Activated B cell treated with CpG ODN at 0.5 μM for 24 hours (primary cell): ENCODE data around the gene ABCG1. TPM values are rescaled to one million over a fixed set of nuclear protein-coding genes. Genes with fewer than 3 reads are reported as not detected.

ENCODE experiments used
- ATAC-seq: fragments of 200-7000 bp; cut with Tn5 transposase; one replicate; pipeline ENCODE4 v1.10.0; 2021; ENCODE audit warnings: low read depth, mild to moderate bottlenecking, moderate library complexity
- CTCF ChIA-PET: fragments of 350-600 bp; sonication (Branson Sonifier 250); formaldehyde crosslinking; loops from one replicate; lab custom pipeline; 2021; ENCODE audit warnings: antibody characterized with exemption; lab: Charles Lee
- POLR2A ChIA-PET: fragments of 350-600 bp; sonication (Branson Sonifier 250); formaldehyde crosslinking; loops from one replicate; lab custom pipeline; 2021; ENCODE audit warnings: antibody characterized with exemption; lab: Charles Lee
- DNase-seq: peaks from one replicate; pipeline ENCODE4 v3.0.0; 2022
- H3K27ac Mint-ChIP-seq: one replicate; pipeline ENCODE4 v1.8.0; 2020; ENCODE audit warnings: mixed read lengths
- H3K27me3 Mint-ChIP-seq: one replicate; pipeline ENCODE4 v1.8.0; 2021; ENCODE audit warnings: mixed read lengths
- H3K36me3 Mint-ChIP-seq: one replicate; pipeline ENCODE4 v1.8.0; 2021; ENCODE audit warnings: low read depth, mixed read lengths
- H3K4me1 Mint-ChIP-seq: one replicate; pipeline ENCODE4 v1.8.0; 2021; ENCODE audit warnings: mixed read lengths
- H3K4me3 Mint-ChIP-seq: one replicate; pipeline ENCODE4 v1.8.0; 2020; ENCODE audit warnings: mild to moderate bottlenecking, mixed read lengths
- H3K9me3 Mint-ChIP-seq: one replicate; pipeline ENCODE4 v1.8.0; 2020; ENCODE audit warnings: mixed read lengths
- intact Hi-C: fragments of 100-400 bp; cut with micrococcal nuclease; formaldehyde crosslinking; loops from one replicate; pipeline ENCODE4 v1.15.1; 2024
- total RNA-seq: library from RNA; stranded (reverse); gene quantifications from 2 replicates; pipeline ENCODE4 v1.2.3, GENCODE V29; 2022
- TF ChIP-seq, protein P1 (sequence below): fragments of 200-600 bp; IDR thresholded peaks from one replicate; pipeline ENCODE4 v1.8.0; 2022; ENCODE audit warnings: antibody characterized with exemption, mild to moderate bottlenecking

ABCG1 gene
- total RNA-seq, 1 donor from 2014 or later, result 3.4 TPM

DNA sequence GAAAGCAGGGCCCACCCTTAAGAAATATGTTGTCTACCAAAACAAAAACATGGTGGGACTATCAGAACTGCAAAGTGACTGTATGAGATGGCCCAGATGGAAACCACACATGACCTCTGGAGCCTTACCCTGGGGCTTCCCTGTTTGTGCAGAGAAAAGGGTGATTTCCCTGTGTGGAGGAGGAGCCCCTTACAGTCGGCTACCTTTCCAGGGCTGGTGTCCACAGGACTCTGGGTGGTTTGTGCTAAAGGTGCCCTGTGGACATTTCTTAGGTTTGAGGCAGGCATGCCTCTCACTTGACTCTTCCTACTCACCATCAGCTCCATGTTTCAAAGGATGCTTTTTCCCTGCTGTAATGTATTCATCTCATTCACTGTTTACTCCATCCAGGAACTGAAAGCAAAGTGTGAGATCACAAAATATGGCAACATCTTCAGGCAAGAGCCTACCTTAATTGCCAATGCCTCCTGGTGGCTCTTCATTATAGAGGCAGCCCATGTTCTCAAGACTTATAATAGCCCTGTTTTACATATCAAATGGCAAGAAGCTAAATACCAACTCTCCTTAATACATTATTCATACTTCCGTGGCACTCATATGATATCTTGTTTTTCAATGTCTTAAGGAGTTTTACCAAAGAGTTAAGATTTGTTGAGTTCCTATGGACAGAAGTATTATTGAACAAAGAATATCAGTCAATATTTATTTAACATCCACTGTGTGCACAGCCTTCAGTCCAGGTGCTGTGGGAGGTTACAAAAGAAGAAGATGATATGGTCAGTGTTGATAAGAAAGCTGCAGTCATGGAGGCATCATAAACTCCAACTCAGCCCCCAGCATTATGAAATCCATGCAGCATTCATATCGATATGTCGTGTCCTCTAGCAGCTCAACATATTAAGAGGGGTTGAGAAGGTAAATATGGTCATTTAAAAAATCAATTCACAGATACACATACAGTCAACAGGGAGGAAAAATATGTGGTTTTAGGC, 111.7 kb downstream of the ABCG1 start:
- H3K27ac Mint-ChIP-seq, result no peak overlapping the region
- no peaks in the 10 kb centered on the region for H3K4me1 Mint-ChIP-seq
- CTCF ChIA-PET, result interaction anchor here (0.9 kb wide), 1 partner anchor 20 kb away, joined by 3 read pairs; no protein-coding TSS in a partner anchor
- ATAC-seq, result no peak
- TF ChIP-seq, protein P1, sequence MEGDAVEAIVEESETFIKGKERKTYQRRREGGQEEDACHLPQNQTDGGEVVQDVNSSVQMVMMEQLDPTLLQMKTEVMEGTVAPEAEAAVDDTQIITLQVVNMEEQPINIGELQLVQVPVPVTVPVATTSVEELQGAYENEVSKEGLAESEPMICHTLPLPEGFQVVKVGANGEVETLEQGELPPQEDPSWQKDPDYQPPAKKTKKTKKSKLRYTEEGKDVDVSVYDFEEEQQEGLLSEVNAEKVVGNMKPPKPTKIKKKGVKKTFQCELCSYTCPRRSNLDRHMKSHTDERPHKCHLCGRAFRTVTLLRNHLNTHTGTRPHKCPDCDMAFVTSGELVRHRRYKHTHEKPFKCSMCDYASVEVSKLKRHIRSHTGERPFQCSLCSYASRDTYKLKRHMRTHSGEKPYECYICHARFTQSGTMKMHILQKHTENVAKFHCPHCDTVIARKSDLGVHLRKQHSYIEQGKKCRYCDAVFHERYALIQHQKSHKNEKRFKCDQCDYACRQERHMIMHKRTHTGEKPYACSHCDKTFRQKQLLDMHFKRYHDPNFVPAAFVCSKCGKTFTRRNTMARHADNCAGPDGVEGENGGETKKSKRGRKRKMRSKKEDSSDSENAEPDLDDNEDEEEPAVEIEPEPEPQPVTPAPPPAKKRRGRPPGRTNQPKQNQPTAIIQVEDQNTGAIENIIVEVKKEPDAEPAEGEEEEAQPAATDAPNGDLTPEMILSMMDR, result no peak
- H3K9me3 Mint-ChIP-seq, result peaks cover 21% of the 10 kb centered on the region
- H3K4me3 Mint-ChIP-seq, result no peak overlapping the region
- H3K36me3 Mint-ChIP-seq, result peaks cover 2% of the 10 kb centered on the region
- DNase-seq, result no peak
- peaks cover 14% of the 10 kb centered on the region for H3K27me3 Mint-ChIP-seq
- POLR2A ChIA-PET, result no interaction called here
- intact Hi-C loops, result loop anchor here (10.0 kb wide), 1 partner anchor 484 kb away; no protein-coding TSS in a partner anchor

DNA sequence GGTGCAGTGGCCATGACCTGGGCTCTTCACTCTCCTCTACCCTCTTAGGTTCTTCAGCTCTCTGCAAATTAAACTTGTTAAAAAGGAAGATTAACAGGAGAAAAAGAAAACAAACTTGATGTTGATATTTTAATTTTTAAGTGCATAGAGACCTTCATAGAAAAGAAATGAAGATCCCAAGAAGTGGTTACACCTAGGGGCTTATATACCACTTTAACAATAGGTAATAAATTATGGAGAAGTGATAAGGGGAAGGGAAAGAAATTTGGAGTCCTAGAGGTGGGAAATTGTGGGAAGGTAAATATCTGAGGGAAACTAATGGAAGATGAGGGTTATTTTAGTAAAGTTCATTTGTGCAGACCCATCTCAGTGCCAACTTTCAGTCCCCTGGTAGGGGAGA, 112.7 kb downstream of the ABCG1 start:
- ChIA-PET CTCF (no interaction called here), POLR2A (no interaction called here)
- Mint-ChIP-seq H3K27me3 (peaks cover 14% of the 10 kb centered on the region), H3K9me3 (peaks cover 21% of the 10 kb centered on the region), H3K27ac (no peak overlapping the region), H3K4me1 (no peaks in the 10 kb centered on the region), H3K4me3 (no peak overlapping the region), H3K36me3 (peaks cover 2% of the 10 kb centered on the region)
- ATAC-seq (no peak), DNase-seq (no peak)
- TF ChIP-seq, protein P1, result no peak
- intact Hi-C loops, result loop anchor here (10.0 kb wide), 1 partner anchor 483 kb away; no protein-coding TSS in a partner anchor

DNA sequence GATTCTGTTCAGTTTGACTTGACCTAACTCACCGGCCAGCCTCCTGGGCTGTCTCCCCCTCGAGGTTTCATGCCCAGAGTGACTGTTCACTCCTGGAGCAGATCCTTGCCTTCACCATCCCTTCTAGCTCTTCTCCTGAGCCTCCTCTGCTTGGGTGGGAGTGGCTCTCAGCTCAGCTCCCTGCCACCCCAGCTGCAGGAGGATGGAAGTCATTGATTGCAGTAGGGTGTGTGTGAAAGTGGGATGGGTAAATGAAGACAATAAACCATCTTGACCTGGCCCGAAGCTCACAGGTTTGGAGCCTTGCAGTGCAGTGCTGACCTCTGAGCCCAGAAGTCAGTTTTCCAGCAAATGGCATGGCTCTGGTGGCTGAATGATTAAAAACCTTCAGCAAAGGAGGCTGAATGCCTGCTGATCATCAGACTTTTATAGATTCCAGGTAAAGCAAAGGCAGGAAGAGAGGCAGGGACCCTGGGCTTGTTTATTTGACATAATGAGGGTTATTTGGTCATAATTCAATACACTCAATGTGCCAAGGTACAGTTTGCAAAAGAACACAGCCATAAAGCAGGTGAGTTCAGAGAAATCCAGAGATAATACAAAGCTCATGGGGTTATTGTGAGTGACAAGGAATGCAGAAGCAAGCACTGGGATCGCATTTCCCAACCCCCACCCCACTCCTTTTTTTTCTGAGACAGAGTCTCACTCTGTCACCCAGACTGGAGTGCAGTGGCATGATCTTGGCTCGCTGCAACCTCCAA, 113.8 kb downstream of the ABCG1 start:
- no peak for DNase-seq
- Mint-ChIP-seq H3K27me3 (peaks cover 22% of the 10 kb centered on the region), H3K36me3 (peaks cover 2% of the 10 kb centered on the region), H3K4me3 (no peak overlapping the region), H3K9me3 (peaks cover 21% of the 10 kb centered on the region), H3K4me1 (peaks cover 3% of the 10 kb centered on the region), H3K27ac (no peak overlapping the region)
- ChIA-PET CTCF (no interaction called here), POLR2A (no interaction called here)
- TF ChIP-seq, protein P1, result no peak
- intact Hi-C loops, result loop anchor here (10.0 kb wide), 1 partner anchor 482 kb away; no protein-coding TSS in a partner anchor
- no peak for ATAC-seq

DNA sequence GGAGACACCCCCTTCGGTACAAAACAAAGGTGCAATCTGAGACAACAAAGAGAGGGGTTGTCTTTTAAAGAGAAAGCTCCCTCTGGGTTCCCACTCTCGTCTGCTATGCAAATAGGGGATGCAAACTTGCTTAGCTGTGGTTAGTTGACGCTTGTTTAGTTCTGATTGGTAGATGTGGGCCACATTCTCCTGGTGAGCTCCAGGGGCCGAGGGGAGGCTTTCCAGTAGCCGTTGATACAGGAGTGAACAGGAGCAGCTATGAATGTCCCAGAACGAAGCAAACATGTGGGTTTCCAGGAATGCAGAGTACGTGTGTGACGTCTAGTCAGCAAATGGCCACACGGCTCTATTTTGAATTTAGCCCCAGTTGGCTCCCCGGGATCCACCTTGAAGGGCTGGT, 117.1 kb downstream of the ABCG1 start:
- peaks cover 23% of the 10 kb centered on the region for H3K27me3 Mint-ChIP-seq
- no peak overlapping the region for H3K27ac Mint-ChIP-seq

More for the DNA sequence above, 117.1 kb downstream of the ABCG1 start:
- peaks cover 17% of the 10 kb centered on the region for H3K9me3 Mint-ChIP-seq
- DNase-seq, result no peak
- no peak for ATAC-seq
- peaks cover 10% of the 10 kb centered on the region for H3K4me1 Mint-ChIP-seq
- ChIA-PET CTCF (interaction anchor here (3.8 to 4.1 kb wide), 2 partner anchors 25 to 201 kb away, joined by 20 to 39 read pairs; no protein-coding TSS in a partner anchor), POLR2A (no interaction called here)
- TF ChIP-seq, protein P1, result no peak
- peaks cover 2% of the 10 kb centered on the region for H3K36me3 Mint-ChIP-seq
- H3K4me3 Mint-ChIP-seq, result no peak overlapping the region
- intact Hi-C loops, result loop anchor here (10.0 kb wide), 1 partner anchor 479 kb away; no protein-coding TSS in a partner anchor
